Renal pelvis (tissue), 4 donors: Measurements from ENCODE around the gene NOC4L. TPM values are rescaled to one million over a fixed set of nuclear protein-coding genes. Genes with fewer than 3 reads are reported as not detected.
"Not testable (repeated sequence)": the region's sequence is repeated elsewhere in the genome, so short reads cannot be mapped to it uniquely, and the experiment has no call there.

Experiments used
- DNase-seq: peaks from one replicate; pipeline ENCODE4 v3.0.0-alpha.2; 2013
- polyA plus RNA-seq, 3 donors: library from polyadenylated mRNA; unstranded; fragments of 120-200 nt; gene quantifications; one replicate each; pipeline ENCODE4 v1.2.1, GENCODE V29; 2013; ENCODE audit not compliant: insufficient read length in 3 of 3

Gene NOC4L
- polyA plus RNA-seq, 3 donors, result 16.1 to 22.8 (median 21.0) TPM

- DNase-seq, result no peak
Measured at GRCh38 chr12:132194056-132194455, 49.8 kb downstream of the NOC4L start.

- no peak for DNase-seq
Measured at GRCh38 chr12:132194556-132194955, 50.3 kb downstream of the NOC4L start.

- DNase-seq, result not testable (repeated sequence)
Measured at GRCh38 chr12:132195242-132195641, 51.0 kb downstream of the NOC4L start.

- no peak for DNase-seq
Measured at GRCh38 chr12:132196038-132196872, 52.0 kb downstream of the NOC4L start.

GRCh38 chr12:132196873-132197390 is 52.7 kb downstream of the NOC4L start:
- DNase-seq, result no peak

DNA sequence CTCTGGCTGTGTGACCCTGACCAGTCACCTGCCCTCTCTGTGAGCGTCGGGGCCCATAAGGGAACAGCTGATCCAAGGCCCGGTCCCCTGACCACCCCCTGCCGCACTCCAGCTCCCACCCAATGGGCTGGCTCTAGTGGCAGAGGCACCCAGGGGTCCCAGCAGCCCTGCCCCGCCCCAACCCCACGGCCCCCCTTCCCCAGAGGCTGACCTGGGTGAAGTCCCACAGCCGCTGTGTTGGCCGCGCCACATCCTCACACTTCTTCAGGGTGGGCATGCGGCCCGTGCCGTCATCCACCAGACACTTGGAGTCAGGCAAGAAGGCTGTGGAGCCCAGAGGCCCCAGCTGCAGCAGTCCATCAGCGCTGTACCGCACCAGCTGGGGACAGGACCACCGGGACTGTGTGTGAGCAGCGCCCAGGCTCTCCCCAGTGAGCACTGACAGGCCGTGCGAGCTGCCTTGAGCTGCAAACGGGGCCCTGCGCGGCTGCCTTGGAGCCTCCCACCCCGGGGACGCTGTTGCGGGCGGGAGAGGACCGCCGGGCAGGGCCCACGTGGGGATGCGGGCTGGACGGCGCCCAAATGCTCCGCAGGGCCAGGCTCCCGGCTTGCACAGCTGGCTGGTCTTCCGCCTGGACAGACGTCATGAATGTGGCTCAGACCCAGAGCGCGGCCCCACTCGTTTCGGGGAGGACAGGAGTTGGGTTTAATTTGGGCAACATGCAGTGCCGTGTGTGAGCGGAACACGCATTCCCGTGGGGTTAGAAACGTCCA is 53.5 kb downstream of the NOC4L start:
- no peak for DNase-seq

- DNase-seq, result no peak
Measured at GRCh38 chr12:132199101-132199500, 54.8 kb downstream of the NOC4L start.

GRCh38 chr12:132199526-132200319 is 55.5 kb downstream of the NOC4L start:
- DNase-seq, result no peak

GRCh38 chr12:132200800-132201199 is 56.5 kb downstream of the NOC4L start:
- no peak for DNase-seq

DNA sequence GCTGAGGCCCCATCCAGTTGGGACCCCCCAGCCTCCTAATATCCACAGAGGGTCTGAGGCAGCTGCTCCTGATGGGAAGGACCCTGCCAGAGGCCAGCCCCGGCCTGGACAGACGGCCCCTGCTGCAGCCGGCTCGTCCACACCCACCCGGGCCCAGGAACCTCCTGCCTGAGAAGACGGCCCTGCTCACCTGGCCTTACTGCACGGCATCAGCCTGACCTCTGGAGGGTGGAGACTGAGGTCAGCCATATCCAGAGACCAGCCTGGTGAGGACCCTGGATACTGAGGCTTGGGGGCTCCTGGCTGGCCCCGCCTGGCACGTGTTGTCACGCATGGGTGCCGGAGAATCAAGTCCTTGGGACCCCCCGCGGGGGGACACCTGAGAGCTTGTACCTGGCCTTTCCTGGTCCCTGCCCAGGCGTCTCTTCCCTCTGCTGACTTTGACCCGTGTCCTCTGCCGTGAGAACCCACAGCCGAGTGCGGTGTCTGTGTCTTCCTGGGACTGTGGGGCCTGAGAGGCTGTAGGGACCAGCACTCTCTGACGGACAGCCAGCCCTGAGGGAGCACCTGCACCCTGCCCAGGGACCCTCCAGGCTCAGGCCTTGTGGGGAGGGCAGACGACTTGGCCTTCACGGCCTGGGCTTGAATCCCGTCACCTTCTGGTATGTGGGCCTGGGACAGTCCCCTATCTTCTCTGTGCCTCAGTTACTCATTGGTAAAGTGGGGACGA is 57.3 kb downstream of the NOC4L start:
- no peak for DNase-seq

Other genes with a start within 250 kb of the NOC4L start
- 10 to 100 TPM; 34.0 to 45.6 (median 36.4) TPM for gene ULK1, start 249.8 kb upstream of the NOC4L start, polyA plus RNA-seq
- 10 to 100 TPM; 19.1 to 25.1 (median 22.1) TPM for gene PUS1, start 215.2 kb upstream of the NOC4L start, polyA plus RNA-seq
- 10 to 100 TPM; 34.1 to 44.8 (median 43.1) TPM for gene EP400, start 194.5 kb upstream of the NOC4L start, polyA plus RNA-seq
- gene DDX51, start 138 bp upstream of the NOC4L start, polyA plus RNA-seq, result 10 to 100 TPM; 15.2 to 25.7 (median 21.5) TPM
- 10 to 100 TPM; 10.5 to 11.8 (median 11.3) TPM for gene GALNT9, start 185.1 kb downstream of the NOC4L start, polyA plus RNA-seq